Melanocyte of skin (primary cell): ENCODE results near the gene TAF15. TPM values are rescaled to one million over a fixed set of nuclear protein-coding genes. Genes with fewer than 3 reads are reported as not detected.

Experiments used
- small RNA-seq, 2 donors: library from RNA; depleted of rRNA; stranded (forward); fragments of <200 nt; gene quantifications; one replicate each; pipeline ENCODE3, GENCODE V24; 2012
- total RNA-seq, 2 donors: library from RNA; depleted of rRNA; stranded (reverse); fragments of >200 nt; gene quantifications; 2 replicates each; pipeline ENCODE4 v1.2.3, GENCODE V29; 2012

Gene TAF15
- total RNA-seq, result 10 to 100 TPM; 29.9 to 41.6 TPM

GRCh38 chr17:35808962-35809854, at the start of gene TAF15:
Gene TAF15, plus strand, starts transcription at chr17:35809484. Its CDS starts 86 bp downstream, at chr17:35809570.

GRCh38 chr17:35760587-35760986, 48.7 kb upstream of the TAF15 start, which contains the start of gene C17orf50:
Gene C17orf50, plus strand, starts transcription at chr17:35760887. Its CDS starts 55 bp downstream, at chr17:35760942.

GRCh38 chr17:35795007-35795870, 14.0 kb upstream of the TAF15 start, which contains the start of gene MMP28:
Gene MMP28, minus strand, starts transcription at chr17:35795641. Its CDS starts 264 bp downstream, at chr17:35795377.

DNA sequence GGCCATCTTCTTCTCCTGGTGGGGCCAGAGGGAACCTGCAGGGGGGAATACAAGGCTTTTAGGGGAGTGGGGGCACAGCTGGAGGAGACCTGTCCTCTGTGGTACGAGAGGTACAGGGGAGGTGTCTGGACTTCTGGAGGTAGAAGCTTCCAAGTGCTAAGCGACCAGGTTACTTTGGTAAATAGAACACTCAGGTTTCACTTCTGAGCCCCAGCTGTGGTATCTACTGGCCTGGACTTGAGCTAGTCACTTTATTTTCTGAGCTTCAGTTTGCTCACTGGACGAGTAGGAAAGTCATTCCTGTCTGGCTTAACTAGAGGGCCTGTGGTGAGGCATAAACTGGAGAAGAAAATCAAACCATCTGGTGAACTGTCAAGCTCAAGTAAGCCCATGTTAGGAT, 59.5 kb downstream of the TAF15 start, which contains the start of gene HEATR9:
Gene HEATR9, minus strand, starts transcription at position 155 of the 400 bp plus-strand sequence. Its CDS starts 149 bp downstream, at position 6.

DNA sequence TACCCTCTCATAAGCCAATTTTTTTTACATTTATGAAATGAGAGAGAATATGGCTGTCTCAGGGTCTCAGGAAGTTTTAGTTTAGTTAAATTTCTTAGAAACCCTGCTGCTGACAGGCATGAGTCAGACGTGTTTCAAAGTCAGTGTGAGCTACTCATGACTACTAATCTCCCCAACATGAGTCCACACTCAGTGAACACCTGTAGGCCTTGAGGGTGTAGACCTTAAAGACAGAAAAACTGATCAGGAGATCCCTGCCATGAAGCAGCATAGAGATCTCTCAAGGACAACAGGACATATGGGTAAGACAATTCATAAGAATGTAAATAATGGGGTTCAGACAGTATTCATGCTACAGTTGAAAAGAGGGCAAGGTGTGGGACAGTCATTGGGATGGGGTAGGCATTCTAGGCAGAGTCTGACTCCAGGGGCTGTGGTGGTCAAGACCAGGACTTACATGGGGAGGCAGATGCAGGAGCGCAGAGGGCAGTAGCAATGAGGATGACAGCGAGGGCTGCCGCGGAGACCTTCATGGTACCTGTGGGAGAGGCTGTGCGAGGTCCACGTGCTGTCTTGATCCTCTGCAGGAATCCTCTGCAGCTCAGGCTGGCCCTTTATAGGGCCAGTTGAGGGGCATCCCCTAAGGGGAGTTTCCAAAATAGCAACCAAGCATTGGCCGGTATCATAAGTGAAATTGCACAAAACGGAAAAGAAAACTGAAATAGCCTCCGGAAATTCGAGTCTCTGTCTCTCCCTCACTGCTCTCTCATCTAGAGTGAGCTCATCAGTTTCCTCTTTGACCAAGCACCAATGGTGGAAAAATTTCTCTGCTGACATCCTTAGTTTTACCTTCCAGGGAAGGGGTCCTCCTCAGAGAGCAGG, 70.7 kb downstream of the TAF15 start, which contains the start of gene CCL5:
Gene CCL5, minus strand, starts transcription at position 588 of the 882 bp plus-strand sequence.

Small RNA genes lying within 50 kb of the gene (small RNA-seq; reads per million reads assigned to genes)
- 370 to 1,230 reads per million in 2 donors for gene RF00100

Other genes starting within 250 kb of the TAF15 start
- not detected for gene SLFN14, start 248.7 kb upstream of the TAF15 start, total RNA-seq
- 1 to 10 TPM; 2.7 to 4.8 TPM for gene PEX12, start 230.9 kb upstream of the TAF15 start, total RNA-seq
- gene AP2B1, start 222.2 kb upstream of the TAF15 start, total RNA-seq, result 10 to 100 TPM; 65.0 to 66.3 TPM
- under 1 TPM; 0.33 to 0.69 TPM for gene RASL10B, start 77.8 kb upstream of the TAF15 start, total RNA-seq
- gene GAS2L2, start 56.2 kb upstream of the TAF15 start, total RNA-seq, result not detected
- gene C17orf50, start 48.6 kb upstream of the TAF15 start, total RNA-seq, result not detected
- gene MMP28, start 13.8 kb upstream of the TAF15 start, total RNA-seq, result not detected
- not detected for gene HEATR9, start 59.4 kb downstream of the TAF15 start, total RNA-seq
- gene CCL5, start 70.9 kb downstream of the TAF15 start, total RNA-seq, result 1 to 10 TPM in 1 of 2 donors, under 1 TPM in 1; 0.67 to 2.8 TPM
- gene RDM1, start 121.3 kb downstream of the TAF15 start, total RNA-seq, result 1 to 10 TPM; 1.3 to 1.4 TPM
- not detected for gene LYZL6, start 134.2 kb downstream of the TAF15 start, total RNA-seq
- gene CCL16, start 172.0 kb downstream of the TAF15 start, total RNA-seq, result not detected
- not detected for gene CCL14, start 177.2 kb downstream of the TAF15 start, total RNA-seq
- gene CCL15, start 192.1 kb downstream of the TAF15 start, total RNA-seq, result not detected
- not detected for gene CCL23, start 208.5 kb downstream of the TAF15 start, total RNA-seq